Smooth muscle cell of the brain vasculature (primary cell): Measurements from ENCODE around the gene NOC2L.
"Not testable (repeated sequence)": the region's sequence is repeated elsewhere in the genome, so short reads cannot be mapped to it uniquely, and the experiment has no call there.

Experiments
- DNase-seq: peaks from one replicate; pipeline ENCODE4 v3.0.0-alpha.2; 2012; ENCODE audit warnings: low read depth, low spot score

The NOC2L gene

DNA sequence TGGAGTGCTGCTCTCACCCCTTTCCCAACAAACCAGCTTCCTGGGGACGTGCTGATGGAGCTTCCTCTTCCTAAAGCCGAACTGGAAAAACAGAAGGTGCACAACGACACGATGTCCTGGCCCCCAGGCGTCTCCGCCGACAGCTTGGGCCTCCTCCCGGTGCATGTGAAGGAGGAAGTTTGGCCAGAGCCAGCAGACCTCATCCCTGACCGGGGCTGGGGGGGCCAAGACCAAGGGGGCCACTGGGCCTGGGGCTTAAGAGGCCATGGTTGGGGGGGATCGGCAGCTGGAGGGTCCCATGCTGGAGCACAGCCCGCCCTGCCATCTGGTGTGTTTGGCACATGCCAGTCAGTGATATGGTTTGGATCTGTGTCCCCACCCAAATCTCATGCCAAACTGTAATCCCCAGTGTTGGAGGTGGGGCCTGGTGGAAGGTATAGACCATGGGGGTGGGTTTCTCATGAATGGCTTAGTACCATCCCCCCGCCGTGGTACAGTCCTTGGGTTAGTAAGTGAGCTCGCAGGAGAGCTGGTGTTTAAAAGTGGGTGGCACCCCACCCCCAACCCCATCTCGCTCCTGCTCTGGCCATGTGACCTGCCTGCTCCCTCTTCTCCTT lies 34.4 kb upstream of the NOC2L start:
- no peak for DNase-seq

- no peak for DNase-seq
Observed at GRCh38 chr1:992362-992761, 33.3 kb upstream of the NOC2L start.

DNA sequence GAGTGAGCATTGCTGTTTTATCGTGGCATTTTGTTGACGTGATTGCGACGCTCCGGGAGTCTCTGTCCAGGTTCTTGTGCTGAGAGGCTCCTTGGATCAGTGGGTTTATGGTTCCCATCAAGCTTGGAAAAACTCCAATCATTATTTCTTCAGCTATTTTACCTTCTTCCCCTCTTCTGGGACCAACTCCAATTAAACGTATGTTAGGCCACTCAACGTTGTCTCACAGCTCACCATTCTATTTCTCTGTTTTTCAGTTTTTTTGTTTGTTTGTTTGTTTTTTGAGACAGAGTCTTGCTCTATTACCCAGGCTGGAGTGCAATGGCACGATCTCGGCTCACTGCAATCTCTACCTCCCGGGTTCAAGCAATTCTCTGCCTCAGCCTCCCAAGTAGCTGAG lies 32.8 kb upstream of the NOC2L start:
- DNase-seq, result no peak

DNA sequence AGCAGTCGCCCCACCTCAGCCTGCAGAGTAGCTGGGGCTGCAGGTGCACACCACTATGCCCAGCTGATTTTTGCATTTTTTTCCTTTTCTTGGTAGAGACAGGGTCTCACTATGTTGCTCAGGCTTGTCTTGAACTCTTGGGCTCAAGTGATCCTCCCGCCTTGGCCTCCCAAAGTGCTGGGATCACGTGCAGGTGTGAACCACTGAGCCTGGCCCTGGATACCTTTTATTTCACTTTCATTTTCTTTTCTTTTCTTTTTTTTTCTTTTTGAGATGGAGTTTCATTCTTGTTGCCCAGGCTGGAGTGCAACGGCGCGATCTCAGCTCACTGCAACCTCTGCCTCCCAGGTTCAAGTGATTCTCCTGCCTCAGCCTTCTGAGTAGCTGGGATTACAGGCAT lies 32.2 kb upstream of the NOC2L start:
- DNase-seq, result not testable (repeated sequence)

GRCh38 chr1:988061-988460 lies 29.0 kb upstream of the NOC2L start:
- not testable (repeated sequence) for DNase-seq

GRCh38 chr1:985126-985525 lies 26.1 kb upstream of the NOC2L start:
- no peak for DNase-seq

DNA sequence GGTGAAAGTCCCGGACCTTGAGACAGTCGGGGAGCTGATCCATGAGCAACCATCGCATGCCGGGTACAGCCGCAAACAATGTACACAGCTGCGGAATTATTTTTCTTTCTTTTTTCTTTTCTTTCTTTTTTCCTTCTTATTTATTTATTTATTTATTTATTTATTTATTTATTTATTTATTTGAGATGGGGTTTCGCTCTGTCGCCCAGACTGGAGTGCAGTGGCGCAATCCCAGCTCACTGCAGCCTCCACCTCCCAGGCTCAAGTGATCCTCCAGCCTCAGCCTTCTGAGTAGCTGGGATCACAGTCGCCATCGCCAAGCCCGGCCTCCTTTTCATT lies 25.4 kb upstream of the NOC2L start:
- DNase-seq, result no peak

DNA sequence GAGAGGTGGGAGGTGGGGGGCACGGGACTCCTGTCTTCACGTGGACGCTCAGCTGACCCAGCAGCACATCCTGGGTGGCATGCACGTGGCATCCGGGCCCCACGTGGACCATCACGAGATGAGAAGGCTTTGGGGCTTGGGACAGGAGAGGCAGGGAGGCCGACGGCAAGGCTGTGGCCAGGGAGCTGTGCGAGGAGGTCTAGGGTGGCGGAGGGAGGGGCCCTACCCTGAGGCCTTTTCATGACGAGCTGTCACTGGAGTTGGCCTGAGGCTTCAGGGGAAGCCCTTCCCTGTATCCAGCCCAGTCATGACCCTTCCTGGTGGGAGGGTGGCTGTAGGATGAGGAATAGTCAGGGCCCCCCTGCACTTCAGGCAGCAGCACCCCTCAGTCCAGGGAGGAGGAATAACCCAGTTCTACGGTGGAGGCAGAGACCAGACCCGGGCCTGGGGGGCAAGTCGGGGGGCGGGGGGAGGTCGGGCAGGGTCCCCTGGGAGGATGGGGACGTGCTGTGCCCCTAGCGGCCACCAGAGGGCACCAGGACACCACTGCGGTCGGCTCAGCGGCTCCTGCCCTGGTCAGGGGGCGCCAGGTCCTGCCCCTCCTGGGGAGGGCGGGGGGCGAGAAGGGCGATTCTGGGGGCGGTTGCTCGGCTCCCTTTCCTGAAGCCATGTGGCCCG lies 24.9 kb upstream of the NOC2L start:
- no peak for DNase-seq

GRCh38 chr1:982765-983436 lies 23.8 kb upstream of the NOC2L start:
- no peak for DNase-seq

- DNase-seq, result no peak
Observed at GRCh38 chr1:981955-982558, 23.0 kb upstream of the NOC2L start, which contains the start of gene PERM1. Gene PERM1 (minus strand): TSS chr1:982093. CDS start chr1:981029, 1,064 bp downstream.

DNA sequence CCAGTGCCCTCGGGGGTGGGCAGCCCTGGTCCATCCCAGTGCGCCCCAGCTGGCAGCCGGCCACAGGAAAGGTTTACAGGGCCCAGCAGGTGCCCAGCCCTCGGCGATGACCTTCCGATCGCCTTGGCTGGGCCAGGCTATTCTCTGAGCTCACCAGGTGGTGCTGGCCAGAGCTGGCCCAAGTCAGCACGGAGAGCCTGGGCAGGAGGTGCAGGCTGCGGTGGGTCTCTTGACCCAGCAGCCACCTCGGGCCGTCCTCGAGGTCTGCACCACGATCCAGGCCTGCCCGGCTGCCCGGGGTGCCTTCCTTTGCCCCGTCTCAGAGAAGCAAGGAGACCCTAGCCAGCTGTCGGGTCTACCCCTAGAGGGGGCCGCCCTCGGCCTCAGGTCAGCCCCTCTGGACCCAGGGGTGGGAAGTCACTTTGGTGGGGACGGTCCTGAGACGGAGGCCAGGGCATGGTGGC lies 22.5 kb upstream of the NOC2L start:
- no peak for DNase-seq

DNA sequence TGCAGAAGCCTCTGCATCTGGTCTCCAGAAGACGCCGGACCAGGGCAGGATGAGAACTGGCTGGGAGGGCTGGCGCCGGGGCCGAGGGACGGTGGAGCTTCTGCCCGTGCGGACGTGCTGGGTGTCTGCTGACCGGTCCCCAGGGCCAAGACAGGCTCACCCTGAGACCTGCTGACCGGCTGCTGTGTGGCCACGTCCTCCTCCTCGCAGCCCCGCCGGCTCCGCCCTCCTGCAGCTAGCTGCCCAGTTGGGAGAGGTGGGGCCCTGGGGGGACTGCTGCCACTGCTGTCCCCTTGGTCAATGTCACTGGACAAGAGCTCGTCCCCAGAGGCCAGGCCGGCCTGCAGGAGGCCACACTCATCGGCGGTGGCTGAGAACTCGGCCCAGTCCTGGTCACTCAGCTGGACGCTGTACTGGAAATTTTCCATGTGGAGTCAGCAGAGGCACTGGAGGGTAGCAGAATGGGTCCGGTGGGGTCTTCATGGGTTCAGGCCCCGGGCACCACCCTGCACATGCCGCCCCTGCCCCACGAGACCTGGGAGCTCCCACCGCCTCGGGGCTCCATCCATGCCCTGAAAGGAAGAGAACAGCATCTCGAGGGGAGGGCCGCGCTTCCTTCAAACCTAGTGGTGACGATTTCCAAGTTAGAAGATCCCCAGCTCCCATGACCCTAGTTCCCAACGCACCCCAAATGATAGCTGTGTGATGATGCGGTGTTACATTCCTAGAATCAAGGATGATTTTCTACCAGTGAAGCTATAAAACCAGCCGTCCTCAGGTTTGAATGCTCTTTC lies 21.7 kb upstream of the NOC2L start:
- no peak for DNase-seq

- no peak for DNase-seq
Observed at GRCh38 chr1:980137-980571, 21.1 kb upstream of the NOC2L start.

DNA sequence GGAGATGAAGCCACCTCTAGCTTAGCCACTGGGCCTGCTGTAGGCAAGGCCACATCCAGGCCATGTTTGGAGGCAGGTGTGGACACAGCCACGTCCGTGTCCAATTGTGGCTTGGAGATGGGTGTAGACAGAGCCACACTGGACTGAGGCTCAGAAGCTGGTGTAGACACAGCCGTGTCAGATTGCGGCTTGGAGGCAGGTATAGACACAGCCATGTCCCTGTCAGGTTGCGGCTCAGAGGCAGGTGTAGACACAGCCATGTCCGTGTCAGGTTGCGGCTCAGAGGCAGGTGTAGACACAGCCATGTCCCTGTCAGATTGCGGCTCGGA lies 20.7 kb upstream of the NOC2L start:
- no peak for DNase-seq

GRCh38 chr1:978835-979743 lies 20.0 kb upstream of the NOC2L start:
- no peak for DNase-seq

- DNase-seq, result no peak
Observed at GRCh38 chr1:978069-978834, 19.2 kb upstream of the NOC2L start.

- not testable (repeated sequence) for DNase-seq
Observed at GRCh38 chr1:976791-977190, 17.7 kb upstream of the NOC2L start.

- DNase-seq, result no peak
Observed at GRCh38 chr1:975896-976683, 17.0 kb upstream of the NOC2L start.

DNA sequence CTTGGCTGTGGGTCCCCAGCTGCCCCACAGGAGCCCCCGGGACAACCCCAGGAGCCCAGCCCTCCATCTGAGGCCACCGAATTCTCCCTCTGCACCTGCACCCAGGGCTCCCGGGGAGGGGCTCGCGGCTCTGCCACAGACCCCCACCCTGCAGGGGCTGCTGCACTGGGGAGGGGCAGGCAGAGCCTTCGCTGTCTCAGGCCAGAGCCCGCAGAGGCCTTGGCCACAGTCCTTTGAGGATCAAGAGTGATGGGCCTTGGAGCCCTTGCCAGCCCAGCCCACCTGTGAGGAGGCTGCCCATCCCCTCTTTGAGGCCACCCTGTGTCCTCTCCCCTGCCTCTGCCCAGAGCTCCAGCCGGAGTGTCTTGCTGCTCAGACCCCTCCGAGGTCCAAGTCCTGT lies 16.3 kb upstream of the NOC2L start:
- no peak for DNase-seq
